GM12891 (cell line): Measurements from ENCODE around the gene SLC22A17.

Experiments
- PAX5 ChIP-seq: IDR thresholded peaks from 2 replicates; pipeline ENCODE4 v1.6.1; 2011; ENCODE audit warnings: low read length, moderate library complexity, mild to moderate bottlenecking; ENCODE audit not compliant: insufficient read depth, severe bottlenecking
- POLR2A ChIP-seq: IDR thresholded peaks from 2 replicates; pipeline ENCODE4 v1.6.1; 2011; ENCODE audit warnings: low read depth, low read length, control low read depth
- POLR2AphosphoS5 ChIP-seq: IDR thresholded peaks from 2 replicates; pipeline ENCODE4 v1.6.1; 2011; ENCODE audit warnings: low read depth, low read length, control low read depth
- POU2F2 ChIP-seq: IDR thresholded peaks from 2 replicates; pipeline ENCODE4 v1.6.1; 2011; ENCODE audit warnings: low read depth, mild to moderate bottlenecking, control low read depth, low read length, moderate library complexity
- SPI1 ChIP-seq: IDR thresholded peaks from 2 replicates; pipeline ENCODE4 v1.6.1; 2011; ENCODE audit warnings: low read depth, low read length, control low read depth
- TAF1 ChIP-seq: IDR thresholded peaks from 2 replicates; pipeline ENCODE4 v1.6.1; 2011; ENCODE audit warnings: low read depth, low read length, control low read depth

- TF ChIP-seq PAX5 (no peak), POLR2A (no peak), TAF1 (no peak), POLR2AphosphoS5 (no peak), POU2F2 (no peak), SPI1 (no peak)
These were observed 20.4 kb upstream of the SLC22A17 start for GRCh38 chr14:23373041-23373440.
